H1 (cell line): ENCODE results near the gene APC2. TPM values are rescaled to one million over a fixed set of nuclear protein-coding genes. Genes with fewer than 3 reads are reported as not detected.
A peak's percentile ranks its signal among the peaks of the same experiment; 100 is the strongest.

Source experiments
- CTCF ChIA-PET: fragments of 300-600 bp; sonication (Branson Sonifier 250); formaldehyde crosslinking; loops from one replicate; lab custom pipeline; 2021; ENCODE audit not compliant: partially characterized antibody; lab: Charles Lee
- POLR2A ChIA-PET: fragments of 300-600 bp; sonication (Branson Sonifier 250); formaldehyde crosslinking; loops from one replicate; lab custom pipeline; 2021; ENCODE audit warnings: inconsistent platforms; ENCODE audit not compliant: partially characterized antibody; lab: Charles Lee
- DNase-seq, 2 experiments: peaks; one replicate each; pipeline versions ENCODE4 v3.0.0 to v3.0.0-alpha.2; 2010 to 2022; ENCODE audit warnings: low spot score in 2 of 2, low read depth in 1 of 2, mixed read lengths in 1 of 2
- FAIRE-seq: peaks from 2 replicates; lab custom pipeline; 2011; peaks lifted over from hg19 to GRCh38; lab: Jason Lieb, UNC
- H2AFZ ChIP-seq: 2 replicates; pipeline ENCODE4 v1.8.1; 2012; ENCODE audit warnings: low read length, inconsistent platforms
- H2AK5ac ChIP-seq: 2 replicates; pipeline ENCODE4 v1.6.1; 2013; ENCODE audit warnings: low read depth, low read length
- H2BK120ac ChIP-seq: replicated peaks from 2 replicates; pipeline ENCODE3; 2013; ENCODE audit warnings: low read depth, low read length, inconsistent platforms
- H2BK12ac ChIP-seq: 2 replicates; pipeline ENCODE4 v1.6.1; 2013; ENCODE audit warnings: low read depth, low read length
- H2BK15ac ChIP-seq: 2 replicates; pipeline ENCODE4 v1.6.1; 2013; ENCODE audit warnings: low read length
- H2BK20ac ChIP-seq: 2 replicates; pipeline ENCODE4 v1.6.1; 2013; ENCODE audit warnings: low read length
- H2BK5ac ChIP-seq: 2 replicates; pipeline ENCODE4 v1.6.1; 2013; ENCODE audit warnings: low read depth, low read length
- H3K14ac ChIP-seq: 2 replicates; pipeline ENCODE4 v1.6.1; 2013; ENCODE audit warnings: inconsistent platforms; ENCODE audit not compliant: insufficient read length
- H3K18ac ChIP-seq: 2 replicates; pipeline ENCODE4 v1.6.1; 2013; ENCODE audit warnings: low read length; ENCODE audit errors: extremely low read depth
- H3K23ac ChIP-seq: 2 replicates; pipeline ENCODE4 v1.6.1; 2013; ENCODE audit warnings: inconsistent platforms; ENCODE audit not compliant: insufficient read length
- H3K23me2 ChIP-seq: 2 replicates; pipeline ENCODE4 v1.6.1; 2013; ENCODE audit warnings: low read depth, low read length
- H3K27ac ChIP-seq: 2 replicates; pipeline ENCODE4 v1.6.1; 2011; ENCODE audit warnings: low read depth, low read length, inconsistent platforms
- H3K27me3 ChIP-seq, 4 experiments: replicated peaks in 1 of 4; 1 replicate in 1 of 4; 2 replicates in 3 of 4; pipeline versions ENCODE4 v1.6.1 to v1.8.1; 2011 to 2013; ENCODE audit warnings: low read length in 3 of 4, mild to moderate bottlenecking in 3 of 4, inconsistent platforms in 2 of 4, mixed read lengths in 2 of 4, moderate library complexity in 1 of 4; ENCODE audit not compliant: control insufficient read depth in 3 of 4, insufficient read depth in 3 of 4; ENCODE audit errors: extremely low read depth in 1 of 4
- H3K36me3 ChIP-seq, 4 experiments: 2 replicates each; pipeline versions ENCODE4 v1.6.1 to v1.8.1; 2011 to 2013; ENCODE audit warnings: mild to moderate bottlenecking in 4 of 4, low read length in 3 of 4, moderate library complexity in 2 of 4, control low read depth in 1 of 4, inconsistent platforms in 1 of 4; ENCODE audit not compliant: insufficient read depth in 4 of 4, control insufficient read depth in 2 of 4
- H3K4ac ChIP-seq: replicated peaks from 2 replicates; pipeline ENCODE3; 2013; ENCODE audit warnings: low read length, low read depth, mixed read lengths, inconsistent platforms; ENCODE audit not compliant: insufficient read length
- H3K4me1 ChIP-seq, 4 experiments: replicated peaks in 1 of 4; 1 replicate in 1 of 4; 2 replicates in 3 of 4; pipeline versions ENCODE4 v1.6.1 to v1.8.1; 2011 to 2013; ENCODE audit warnings: low read length in 3 of 4, inconsistent platforms in 2 of 4, mixed read lengths in 1 of 4; ENCODE audit not compliant: insufficient read depth in 4 of 4, control insufficient read depth in 3 of 4
- H3K4me2 ChIP-seq, 2 experiments: 2 replicates each; pipeline versions ENCODE4 v1.6.1 to v1.8.1; 2011 to 2013; ENCODE audit warnings: low read depth in 2 of 2, low read length in 2 of 2, control low read depth in 1 of 2, inconsistent platforms in 1 of 2, mild to moderate bottlenecking in 1 of 2; ENCODE audit not compliant: insufficient read depth in 1 of 2
- H3K4me3 ChIP-seq, 4 experiments: fragments of 200-600, 300-600 bp in 1 of 4; sonication (generic), shearing (Covaris generic), sonication (Bioruptor Twin) in 1 of 4; 2 replicates each; pipeline versions ENCODE4 v1.5.1 to v1.8.1; 2011 to 2016; ENCODE audit warnings: low read length in 4 of 4, low read depth in 3 of 4, control low read depth in 2 of 4, inconsistent platforms in 2 of 4, mild to moderate bottlenecking in 2 of 4, mixed read lengths in 1 of 4, moderate library complexity in 1 of 4; ENCODE audit not compliant: insufficient read depth in 2 of 4; ENCODE audit errors: extremely low read depth in 1 of 4
- H3K56ac ChIP-seq: replicated peaks from 2 replicates; pipeline ENCODE3; 2013; ENCODE audit warnings: low read depth, mild to moderate bottlenecking, mixed read lengths, low read length, inconsistent platforms; ENCODE audit not compliant: insufficient read length
- H3K79me1 ChIP-seq: 2 replicates; pipeline ENCODE4 v1.6.1; 2013; ENCODE audit warnings: low read depth, low read length, control low read depth
- H3K79me2 ChIP-seq, 2 experiments: 2 replicates each; pipeline versions ENCODE4 v1.6.1 to v1.8.1; 2012 to 2013; ENCODE audit warnings: low read length in 2 of 2, mild to moderate bottlenecking in 2 of 2, inconsistent platforms in 1 of 2; ENCODE audit not compliant: insufficient read depth in 2 of 2, control insufficient read depth in 1 of 2
- H3K9ac ChIP-seq, 4 experiments: replicated peaks in 1 of 4; 1 replicate in 1 of 4; 2 replicates in 3 of 4; pipeline versions ENCODE4 v1.6.1 to v1.8.1; 2011 to 2013; ENCODE audit warnings: low read depth in 3 of 4, low read length in 3 of 4, control low read depth in 2 of 4, mild to moderate bottlenecking in 2 of 4, moderate library complexity in 2 of 4, inconsistent platforms in 1 of 4; ENCODE audit errors: extremely low read depth in 1 of 4
- H3K9me3 ChIP-seq, 2 experiments: 2 replicates each; pipeline versions ENCODE4 v1.6.1 to v1.8.1; 2012 to 2013; ENCODE audit warnings: mild to moderate bottlenecking in 2 of 2, moderate library complexity in 2 of 2, control low read depth in 1 of 2, inconsistent platforms in 1 of 2, low read depth in 1 of 2, low read length in 1 of 2, mixed read lengths in 1 of 2; ENCODE audit not compliant: insufficient read depth in 2 of 2
- H4K20me1 ChIP-seq, 2 experiments: replicated peaks in 1 of 2; 2 replicates each; pipeline versions ENCODE3 to v1.8.1; 2011 to 2013; ENCODE audit warnings: inconsistent platforms in 2 of 2, low read length in 2 of 2, mild to moderate bottlenecking in 1 of 2; ENCODE audit not compliant: insufficient read depth in 2 of 2, control insufficient read depth in 1 of 2
- H4K5ac ChIP-seq: 2 replicates; pipeline ENCODE4 v1.6.1; 2013; ENCODE audit warnings: low read length, low read depth, mixed read lengths, inconsistent platforms; ENCODE audit not compliant: insufficient read length
- H4K8ac ChIP-seq: 2 replicates; pipeline ENCODE4 v1.8.0; 2013; ENCODE audit warnings: mild to moderate bottlenecking, moderate library complexity, low read length, inconsistent platforms; ENCODE audit not compliant: insufficient read depth; ENCODE audit errors: extremely low read depth
- H4K91ac ChIP-seq: replicated peaks from 2 replicates; pipeline ENCODE3; 2013; ENCODE audit warnings: low read length, mixed read lengths, inconsistent platforms; ENCODE audit not compliant: insufficient read length
- BACH1 ChIP-seq: IDR thresholded peaks from 2 replicates; pipeline ENCODE4 v1.6.1; 2012; ENCODE audit warnings: low read length, improper control_type of control experiment
- CHD1 ChIP-seq: IDR thresholded peaks from 2 replicates; pipeline ENCODE4 v1.6.1; 2012; ENCODE audit warnings: low read depth, low read length, improper control_type of control experiment
- JUN ChIP-seq: IDR thresholded peaks from 2 replicates; pipeline ENCODE4 v1.6.1; 2011; ENCODE audit warnings: low read depth, mild to moderate bottlenecking, improper control_type of control experiment, low read length
- KDM5A ChIP-seq: fragments of 200-600 bp; IDR thresholded peaks from 2 replicates; pipeline ENCODE4 v1.7.1; 2012; ENCODE audit warnings: mild to moderate bottlenecking, low read length, inconsistent platforms, mixed read lengths
- PHF8 ChIP-seq: fragments of 200-600 bp; sonication (generic); conservative IDR thresholded peaks from 2 replicates; pipeline ENCODE4 v1.7.1; 2012; ENCODE audit warnings: low read depth, mild to moderate bottlenecking, inconsistent platforms, low read length, moderate library complexity
- RAD21 ChIP-seq, 2 experiments: IDR thresholded peaks in 1 of 2; conservative IDR thresholded peaks in 1 of 2; 2 replicates each; pipeline ENCODE4 v1.6.1; 2011; ENCODE audit warnings: low read depth in 2 of 2, low read length in 2 of 2, improper control_type of control experiment in 1 of 2, inconsistent platforms in 1 of 2, mild to moderate bottlenecking in 1 of 2, moderate library complexity in 1 of 2
- TEAD4 ChIP-seq: IDR thresholded peaks from 2 replicates; pipeline ENCODE4 v1.6.1; 2012; ENCODE audit warnings: low read depth, low read length, inconsistent platforms, mixed read lengths
- ZNF274 ChIP-seq: IDR thresholded peaks from 2 replicates; pipeline ENCODE4 v1.7.0; 2012; ENCODE audit warnings: low read length, borderline replicate concordance; ENCODE audit errors: extremely low read depth
- WGBS, 2 experiments: shearing (Covaris generic) in 1 of 2; methylation state at CpG; one replicate each; pipeline versions ENCODE4 v1.1.6 to v1.1.7; 2013 to 2015; ENCODE audit warnings: low lambda C conversion rate in 2 of 2, mixed read lengths in 2 of 2, inconsistent platforms in 1 of 2, low coverage in 1 of 2, missing lambda C conversion rate in 1 of 2; ENCODE audit not compliant: insufficient replicate concordance in 2 of 2, insufficient coverage in 1 of 2, insufficient read length in 1 of 2; ENCODE audit errors: extremely low coverage in 1 of 2, missing lambda C conversion rate in 1 of 2; 5-methylcytosine and 5-hydroxymethylcytosine counted together
- polyA plus RNA-seq, 7 experiments: library from polyadenylated mRNA; depleted of rRNA in 3 of 7; stranded (reverse) in 5 of 7; unstranded in 2 of 7; fragments of >200 nt in 5 of 7; fragments of 200-250 nt in 2 of 7; gene quantifications; 1 replicate in 5 of 7; 2 replicates in 1 of 7; 4 replicates in 1 of 7; pipeline versions ENCODE4 v1.2.1 to v1.2.3, GENCODE V29; 2011 to 2013; ENCODE audit warnings: missing spikeins in 2 of 7, mixed read lengths in 2 of 7
- total RNA-seq: library from RNA; stranded (reverse); fragmentation: NEBNext Ultra II Directional; extraction: Animal tissue kit (Norgen Biotek cat#: 25700); gene quantifications from 2 replicates; pipeline ENCODE4 v1.2.1, GENCODE V29; 2021
- TF ChIP-seq, protein P1 (sequence below): IDR thresholded peaks from 2 replicates; pipeline ENCODE4 v1.6.1; 2012; ENCODE audit warnings: inconsistent platforms
- TF ChIP-seq, protein P2 (sequence below): IDR thresholded peaks from 2 replicates; pipeline ENCODE4 v1.6.1; 2012; ENCODE audit warnings: inconsistent platforms

APC2 gene
- total and polyA plus RNA-seq, 2 of the 8 experiments (the other 6 are each of a cell fraction or from before 2014, with no cell fraction given): 1.3 to 4.1 TPM

DNA sequence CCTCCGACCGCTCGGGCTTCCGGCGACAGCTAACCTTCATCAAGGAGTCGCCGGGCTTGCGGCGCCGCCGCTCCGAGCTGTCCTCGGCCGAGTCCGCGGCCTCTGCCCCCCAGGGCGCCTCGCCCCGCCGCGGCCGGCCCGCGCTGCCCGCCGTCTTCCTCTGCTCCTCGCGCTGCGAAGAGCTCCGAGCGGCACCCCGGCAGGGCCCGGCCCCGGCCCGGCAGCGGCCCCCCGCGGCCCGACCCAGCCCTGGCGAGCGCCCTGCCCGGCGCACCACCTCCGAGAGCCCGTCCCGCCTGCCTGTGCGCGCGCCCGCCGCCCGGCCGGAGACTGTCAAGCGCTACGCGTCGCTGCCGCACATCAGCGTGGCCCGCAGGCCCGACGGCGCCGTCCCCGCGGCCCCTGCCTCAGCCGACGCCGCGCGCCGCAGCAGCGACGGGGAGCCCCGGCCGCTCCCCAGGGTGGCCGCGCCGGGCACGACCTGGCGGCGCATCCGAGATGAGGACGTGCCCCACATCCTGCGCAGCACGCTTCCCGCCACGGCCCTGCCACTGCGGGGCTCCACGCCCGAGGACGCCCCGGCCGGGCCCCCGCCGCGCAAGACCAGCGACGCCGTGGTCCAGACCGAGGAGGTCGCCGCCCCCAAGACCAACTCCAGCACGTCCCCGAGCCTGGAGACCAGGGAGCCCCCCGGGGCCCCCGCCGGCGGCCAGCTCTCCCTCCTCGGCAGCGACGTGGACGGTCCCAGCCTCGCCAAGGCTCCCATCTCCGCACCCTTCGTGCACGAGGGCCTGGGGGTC lies 19.5 kb downstream of the APC2 start:
- Histone ChIP-seq H4K20me1 (peaks cover 23 to 56% of the 10 kb centered on the region in 2 experiments), H3K56ac (no peak overlapping the region), H3K18ac (no peak overlapping the region), H2AK5ac (no peak overlapping the region), H3K23ac (no peak overlapping the region), H3K23me2 (peaks cover 13% of the 10 kb centered on the region; the same call in 1 of the 2 replicates), H3K14ac (no peak overlapping the region), H4K91ac (no peak overlapping the region), H3K4ac (no peak overlapping the region), H3K27ac (no peak overlapping the region), H4K8ac (peak overlapping the region; percentile 79; the same call in 1 of the 2 replicates), H3K4me2 (peak overlapping the region; percentile 86 to 91), H4K5ac (no peak overlapping the region), H2AFZ (no peak overlapping the region), H3K79me1 (no peaks in the 10 kb centered on the region), H3K36me3 (peaks cover 0 to 41% (median 0%) of the 10 kb centered on the region in 4 experiments; a peak in 2 of 8 replicates), H2BK12ac (no peak overlapping the region), H2BK15ac (no peak overlapping the region), H2BK20ac (no peak overlapping the region), H3K4me3 (peak overlapping the region in 1 of 4 experiments; percentile 56; a peak in 3 of 8 replicates), H2BK5ac (no peak overlapping the region), H3K27me3 (peaks cover 65 to 89% (median 86%) of the 10 kb centered on the region in 4 experiments), H3K79me2 (no peaks in the 10 kb centered on the region), H3K4me1 (peaks cover 0 to 51% (median 28%) of the 10 kb centered on the region in 4 experiments; a peak in 5 of 7 replicates), H3K9me3 (peaks cover 0 to 7% of the 10 kb centered on the region in 2 experiments; a peak in 1 of 4 replicates), H3K9ac (no peak overlapping the region), H2BK120ac (no peak overlapping the region)
- DNase-seq (no peak), FAIRE-seq (no peak)
- 6% methylated on average over 42 of the region's 117 CpGs; no CpG with 5 or more reads in 1 of the 2 experiments for WGBS, 2 experiments
- ChIA-PET CTCF (interaction anchor here (2.5 to 5.5 kb wide), 2 partner anchors 8 to 12 kb away, joined by 13 to 53 read pairs; no protein-coding TSS in a partner anchor), POLR2A (interaction anchor here (0.6 to 5.5 kb wide), 7 partner anchors 9 to 201 kb away, joined by 3 to 72 read pairs (median 4); partner anchors contain the start of gene CIRBP)
- TF ChIP-seq JUN: no peak
- TF ChIP-seq KDM5A: no peak
- TF ChIP-seq RAD21 (IDR thresholded peaks at IDR 0.05 in 1 of 2, conservative IDR thresholded peaks at IDR 0.05 in 1 of 2; ENCODE audit: low read depth in 2 of 2, low read length in 2 of 2): no peak
- no peak for TF ChIP-seq BACH1
- TF ChIP-seq, protein P1, sequence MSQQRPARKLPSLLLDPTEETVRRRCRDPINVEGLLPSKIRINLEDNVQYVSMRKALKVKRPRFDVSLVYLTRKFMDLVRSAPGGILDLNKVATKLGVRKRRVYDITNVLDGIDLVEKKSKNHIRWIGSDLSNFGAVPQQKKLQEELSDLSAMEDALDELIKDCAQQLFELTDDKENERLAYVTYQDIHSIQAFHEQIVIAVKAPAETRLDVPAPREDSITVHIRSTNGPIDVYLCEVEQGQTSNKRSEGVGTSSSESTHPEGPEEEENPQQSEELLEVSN: 0 out of 2 replicates have a peak, but pooled peaks have one; percentile 30
- TF ChIP-seq PHF8: no peak
- no peak for TF ChIP-seq TEAD4
- no peak for TF ChIP-seq ZNF274
- TF ChIP-seq CHD1: no peak
- TF ChIP-seq, protein P2, sequence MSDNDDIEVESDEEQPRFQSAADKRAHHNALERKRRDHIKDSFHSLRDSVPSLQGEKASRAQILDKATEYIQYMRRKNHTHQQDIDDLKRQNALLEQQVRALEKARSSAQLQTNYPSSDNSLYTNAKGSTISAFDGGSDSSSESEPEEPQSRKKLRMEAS: peak; percentile 49; the same call in 1 of the 2 replicates
